ENCODE results near the gene COG7.

The COG7 gene

DNA sequence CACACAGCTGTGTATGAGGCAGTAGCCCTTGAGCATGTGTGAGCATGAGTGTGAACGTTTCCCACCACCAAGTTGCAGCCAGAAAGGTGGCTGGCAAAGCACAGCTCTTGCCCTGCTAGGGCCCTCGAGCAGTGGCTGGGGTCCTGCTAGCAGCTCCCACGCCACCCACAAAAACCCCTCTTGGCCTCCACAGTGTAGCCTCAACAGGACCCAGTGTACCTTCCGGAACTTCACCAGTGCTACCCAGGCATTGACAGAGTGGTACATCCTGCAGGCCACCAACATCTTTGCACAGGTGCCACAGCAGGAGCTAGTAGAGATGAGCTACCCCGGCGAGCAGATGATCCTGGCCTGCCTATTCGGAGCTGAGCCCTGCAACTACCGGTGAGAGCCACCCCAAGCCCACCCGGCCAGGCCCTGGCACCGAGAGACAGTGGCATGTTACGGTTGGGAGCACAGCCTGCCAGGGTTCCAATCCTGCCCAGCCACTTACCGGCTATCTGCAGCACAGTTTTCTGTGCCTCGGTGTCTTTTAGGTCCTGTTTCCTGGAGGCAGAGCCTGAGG, 97.8 kb downstream of the COG7 start:
- DNase-seq: no peak

- DNase-seq: no peak
Measured at GRCh38 chr16:23354246-23354645, 98.7 kb downstream of the COG7 start.

GRCh38 chr16:23353440-23353839, 99.5 kb downstream of the COG7 start:
- DNase-seq: no peak

DNA sequence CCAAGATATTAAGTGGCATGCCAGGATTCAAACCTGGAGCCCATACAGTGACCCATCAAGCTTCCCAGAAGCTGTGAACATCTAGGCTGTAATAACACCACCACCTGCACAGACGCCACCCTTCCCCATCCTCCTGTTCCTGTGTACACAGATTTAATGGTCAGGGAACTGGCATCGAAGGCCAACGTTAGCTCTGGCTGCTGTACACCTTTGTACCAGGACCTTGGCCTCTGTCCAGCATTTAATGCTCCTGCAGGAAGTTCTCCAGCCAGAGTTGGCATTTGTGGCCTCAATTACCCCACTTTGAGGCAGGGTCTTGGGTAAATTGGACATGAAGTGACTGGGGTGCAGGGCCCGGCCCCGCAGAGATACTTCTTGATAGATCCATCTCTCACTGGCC, 101.6 kb downstream of the COG7 start:
- DNase-seq: no peak

DNA sequence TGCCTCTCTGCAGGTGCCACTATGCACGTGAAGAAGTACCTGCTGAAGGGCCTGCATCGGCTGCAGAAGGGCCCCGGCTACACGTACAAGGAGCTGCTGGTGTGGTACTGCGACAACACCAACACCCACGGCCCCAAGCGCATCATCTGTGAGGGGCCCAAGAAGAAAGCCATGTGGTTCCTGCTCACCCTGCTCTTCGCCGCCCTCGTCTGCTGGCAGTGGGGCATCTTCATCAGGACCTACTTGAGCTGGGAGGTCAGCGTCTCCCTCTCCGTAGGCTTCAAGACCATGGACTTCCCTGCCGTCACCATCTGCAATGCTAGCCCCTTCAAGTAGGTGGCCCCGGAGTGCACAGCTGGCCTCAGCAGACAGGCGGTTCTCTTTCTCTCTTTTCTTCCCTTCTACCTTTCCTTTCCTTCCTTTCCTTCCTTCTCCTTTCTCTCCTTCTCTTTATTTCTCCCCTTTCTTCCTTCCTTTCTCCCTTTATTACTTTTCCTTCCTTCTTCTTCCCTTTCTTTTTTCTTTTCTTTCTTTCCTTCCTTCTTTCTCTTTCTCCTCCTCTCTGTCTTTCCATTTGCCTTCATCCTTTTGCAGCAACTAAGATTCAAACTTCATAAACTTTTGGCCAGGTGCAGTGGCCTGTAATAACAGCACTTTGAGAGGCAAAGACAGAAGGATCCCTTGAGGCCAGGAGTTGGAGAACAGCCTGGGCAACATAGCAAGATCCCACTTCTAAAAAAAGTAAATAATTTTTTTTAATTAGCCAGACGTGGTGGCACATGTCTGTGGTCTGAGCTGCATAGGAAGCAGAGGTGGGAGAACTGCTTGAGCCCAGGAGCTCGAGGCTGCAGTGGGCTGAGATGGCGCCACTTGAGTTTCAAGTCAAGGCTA, 104.2 kb downstream of the COG7 start:
- DNase-seq: no peak

DNA sequence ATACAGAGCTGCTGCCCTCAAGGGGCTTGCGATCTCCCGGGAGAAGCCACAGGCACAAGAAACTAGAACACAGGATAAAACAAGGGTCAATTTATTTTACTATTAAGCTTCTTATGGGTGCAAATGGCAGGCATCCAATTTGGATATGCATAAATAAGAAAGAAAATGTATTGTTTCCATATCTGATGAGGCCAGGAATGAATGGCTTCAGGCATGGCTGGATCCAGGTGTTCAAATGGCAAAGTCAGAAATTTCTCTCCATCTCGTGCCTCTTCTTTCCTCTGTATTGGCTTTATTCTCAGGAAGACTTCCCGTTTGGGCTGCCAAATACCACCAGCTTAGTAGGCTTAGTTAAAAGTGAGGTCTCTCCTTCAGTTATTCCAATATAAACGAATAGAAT, 107.8 kb downstream of the COG7 start:
- DNase-seq: no peak

DNA sequence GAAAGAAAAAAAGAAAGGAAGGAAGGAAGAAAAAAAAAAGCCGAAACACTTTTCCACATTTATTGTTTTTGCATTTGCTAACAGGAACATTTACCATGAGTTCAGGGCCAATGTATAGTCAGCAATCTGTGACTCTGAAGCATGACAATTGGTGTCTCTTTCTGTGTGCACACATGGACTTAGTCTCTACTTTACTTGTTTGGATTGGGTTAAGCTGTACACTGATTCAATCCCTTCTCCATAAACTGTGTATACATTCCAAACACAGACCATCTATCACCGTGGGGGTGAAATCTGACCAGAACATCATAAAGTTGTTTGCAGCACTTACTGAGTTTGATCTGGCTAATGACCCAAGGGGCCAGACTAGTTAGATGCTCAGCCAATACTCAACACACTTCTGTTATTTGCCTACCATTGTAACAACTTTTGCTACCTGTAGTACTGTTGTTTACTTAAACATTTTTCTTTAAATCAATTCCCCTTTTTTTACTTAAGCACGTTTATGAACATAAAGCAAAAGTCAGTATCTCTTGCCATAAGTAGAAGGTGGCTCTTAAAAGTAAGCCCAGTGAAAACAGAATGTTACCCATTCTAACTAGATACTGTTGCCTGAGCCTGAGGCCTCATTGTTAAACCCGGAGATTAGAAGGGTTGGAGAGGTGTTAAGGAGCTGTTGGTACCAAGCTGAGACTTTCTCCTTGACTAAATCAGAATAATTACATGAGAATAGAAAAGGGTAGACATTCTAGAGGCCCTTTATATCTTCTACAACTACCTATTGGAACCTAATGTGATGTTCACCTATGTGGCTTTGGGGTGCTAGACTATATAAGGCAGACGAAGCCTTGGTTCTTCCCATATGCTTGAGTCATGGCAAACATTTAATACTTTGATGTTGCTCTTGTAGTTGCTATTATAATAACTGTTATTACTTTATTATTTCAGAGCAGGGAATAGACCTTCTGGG, 109.1 kb downstream of the COG7 start:
- DNase-seq: no peak

DNA sequence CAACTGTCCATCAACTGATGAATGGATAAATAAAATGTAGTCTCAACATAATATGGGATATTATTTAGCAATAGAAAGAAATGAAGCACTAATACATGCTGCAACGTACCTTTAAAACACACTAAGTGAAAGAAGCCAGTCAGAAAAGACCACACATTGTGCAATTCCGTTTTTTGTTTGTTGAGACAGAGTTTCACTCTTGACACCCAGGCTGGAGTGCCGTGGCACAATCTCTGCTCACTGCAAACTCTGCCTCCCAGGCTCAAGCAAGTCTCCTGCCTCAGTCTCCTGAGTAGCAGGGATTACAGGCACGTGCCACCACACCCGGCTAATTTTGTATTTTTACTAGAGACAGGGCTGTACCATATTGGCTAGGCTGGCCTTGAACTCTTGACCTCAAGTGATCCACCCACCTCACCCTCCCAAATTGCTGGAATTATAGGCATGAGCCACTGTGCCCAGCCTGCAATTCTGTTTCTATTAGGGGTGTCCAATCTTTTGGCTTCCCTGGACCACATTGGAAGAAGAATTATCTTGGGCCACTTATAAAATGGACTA, 110.8 kb downstream of the COG7 start:
- DNase-seq: no peak

- DNase-seq: no peak
Measured at GRCh38 chr16:23339787-23340186, 113.2 kb downstream of the COG7 start.

All from stimulated activated naive CD4-positive, alpha-beta T cell treated with Interleukin-2 at 50 U/mL for 16 hours (primary cell).